Ascending aorta (tissue), 2 donors: Measurements from ENCODE around the gene ACVR2B. TPM values are rescaled to one million over a fixed set of nuclear protein-coding genes. Genes with fewer than 3 reads are reported as not detected.

Experiments used
- DNase-seq, 2 donors: peaks; one replicate each; pipeline ENCODE4 v3.0.0-alpha.2; 2019; ENCODE audit warnings: low spot score in 2 of 2
- H3K27ac ChIP-seq, 2 donors: fragments of 200-600 bp; sonication (generic); one replicate each; pipeline ENCODE4 v1.5.1; 2016 to 2017; ENCODE audit warnings: mild to moderate bottlenecking in 1 of 2
- H3K27me3 ChIP-seq: fragments of 200-600 bp; sonication (generic); one replicate; pipeline ENCODE4 v1.5.1; 2017
- H3K36me3 ChIP-seq, 2 donors: fragments of 200-600 bp; sonication (generic); one replicate each; pipeline ENCODE4 v1.5.1; 2016
- H3K4me1 ChIP-seq, 2 donors: fragments of 200-600 bp; sonication (generic); one replicate each; pipeline ENCODE4 v1.5.1; 2016 to 2017; ENCODE audit warnings: mild to moderate bottlenecking in 1 of 2
- H3K4me3 ChIP-seq, 2 donors: fragments of 200-600 bp; sonication (generic); one replicate each; pipeline ENCODE4 v1.5.1; 2016 to 2017; ENCODE audit warnings: mild to moderate bottlenecking in 1 of 2
- H3K9me3 ChIP-seq, 2 donors: fragments of 200-600 bp; sonication (generic); one replicate each; pipeline ENCODE4 v1.5.1; 2016
- intact Hi-C: fragments of 100-400 bp; cut with DNase I; formaldehyde crosslinking; loops from one replicate; pipeline ENCODE4 v1.15.1; 2023
- total RNA-seq: library from RNA; depleted of rRNA; stranded (reverse); fragments of >200 nt; gene quantifications from one replicate; pipeline ENCODE4 v1.1.0, GENCODE V29; 2016
- TF ChIP-seq, protein P1 (sequence below), 3 experiments: fragments of 200-600 bp in 2 of 3; fragments of 450-650 bp in 1 of 3; sonication (generic) in 2 of 3; IDR thresholded peaks; one replicate each; pipeline ENCODE4 v1.5.1; 2016 to 2019; ENCODE audit warnings: antibody characterized with exemption in 3 of 3, mild to moderate bottlenecking in 1 of 3, moderate library complexity in 1 of 3

Gene ACVR2B
- total RNA-seq, 1 donor from 2014 or later: 15.2 TPM

DNA sequence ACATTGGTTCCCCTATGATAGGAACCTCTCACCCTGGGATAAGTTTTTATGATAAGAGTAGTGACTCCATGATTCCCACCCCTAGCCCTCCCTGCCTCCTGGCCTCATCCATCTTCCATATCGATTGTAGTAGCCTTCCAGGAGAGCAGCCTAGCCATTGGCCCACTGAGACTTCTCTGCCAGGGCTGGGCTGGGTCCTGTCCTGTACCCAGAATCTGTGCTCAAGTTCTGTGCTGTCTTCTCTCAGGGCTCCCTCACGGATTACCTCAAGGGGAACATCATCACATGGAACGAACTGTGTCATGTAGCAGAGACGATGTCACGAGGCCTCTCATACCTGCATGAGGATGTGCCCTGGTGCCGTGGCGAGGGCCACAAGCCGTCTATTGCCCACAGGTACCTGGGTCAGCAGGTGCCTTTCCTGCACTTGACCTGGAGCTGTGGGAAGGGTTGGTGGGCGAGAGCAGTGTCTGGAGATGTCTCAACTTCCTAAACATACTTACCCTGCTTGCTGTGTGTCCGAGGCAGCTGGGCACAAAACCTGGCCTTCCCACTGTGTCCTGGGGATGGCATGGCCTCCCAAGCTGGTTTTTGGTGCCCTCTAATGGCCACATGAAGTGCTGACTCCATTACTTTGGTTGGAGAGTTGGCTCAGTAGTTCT, 25.9 kb downstream of the ACVR2B start:
- H3K9me3 ChIP-seq: no peaks in the 10 kb centered on the region
- peaks cover 22 to 43% of the 10 kb centered on the region in 2 donors for H3K36me3 ChIP-seq
- peak in 1 of 2 donors; percentile 84 for DNase-seq
- TF ChIP-seq, protein P1, sequence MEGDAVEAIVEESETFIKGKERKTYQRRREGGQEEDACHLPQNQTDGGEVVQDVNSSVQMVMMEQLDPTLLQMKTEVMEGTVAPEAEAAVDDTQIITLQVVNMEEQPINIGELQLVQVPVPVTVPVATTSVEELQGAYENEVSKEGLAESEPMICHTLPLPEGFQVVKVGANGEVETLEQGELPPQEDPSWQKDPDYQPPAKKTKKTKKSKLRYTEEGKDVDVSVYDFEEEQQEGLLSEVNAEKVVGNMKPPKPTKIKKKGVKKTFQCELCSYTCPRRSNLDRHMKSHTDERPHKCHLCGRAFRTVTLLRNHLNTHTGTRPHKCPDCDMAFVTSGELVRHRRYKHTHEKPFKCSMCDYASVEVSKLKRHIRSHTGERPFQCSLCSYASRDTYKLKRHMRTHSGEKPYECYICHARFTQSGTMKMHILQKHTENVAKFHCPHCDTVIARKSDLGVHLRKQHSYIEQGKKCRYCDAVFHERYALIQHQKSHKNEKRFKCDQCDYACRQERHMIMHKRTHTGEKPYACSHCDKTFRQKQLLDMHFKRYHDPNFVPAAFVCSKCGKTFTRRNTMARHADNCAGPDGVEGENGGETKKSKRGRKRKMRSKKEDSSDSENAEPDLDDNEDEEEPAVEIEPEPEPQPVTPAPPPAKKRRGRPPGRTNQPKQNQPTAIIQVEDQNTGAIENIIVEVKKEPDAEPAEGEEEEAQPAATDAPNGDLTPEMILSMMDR (IDR thresholded peaks at IDR 0.05): peak; percentile 62 to 83 (median 78)
- no peak overlapping the region for H3K4me3 ChIP-seq
- no peaks in the 10 kb centered on the region for H3K27me3 ChIP-seq
- H3K27ac ChIP-seq: no peak overlapping the region
- intact Hi-C loops: loop anchor here (1.0 to 5.0 kb wide), 3 partner anchors 27 to 362 kb away; partner anchors contain the start of genes ACVR2B and XYLB
- H3K4me1 ChIP-seq: no peaks in the 10 kb centered on the region

DNA sequence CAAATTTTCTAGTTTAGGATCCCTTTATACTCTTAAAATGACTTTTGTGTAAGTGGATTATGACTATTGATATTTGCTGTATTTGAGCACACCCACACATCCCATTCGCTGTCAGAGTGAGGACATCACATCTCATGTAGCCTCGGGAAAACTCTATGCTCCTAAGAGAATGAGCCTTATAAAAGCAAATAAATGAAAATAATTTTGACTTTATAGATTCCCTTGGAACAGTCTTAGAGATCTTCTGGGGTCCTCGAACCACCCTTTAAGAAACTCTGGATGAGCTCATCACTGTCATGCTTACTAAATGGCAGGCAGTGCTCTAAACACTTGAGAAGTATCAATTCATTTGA, 26.4 kb downstream of the ACVR2B start:
- no peak overlapping the region for H3K4me3 ChIP-seq
- H3K4me1 ChIP-seq: no peaks in the 10 kb centered on the region
- H3K36me3 ChIP-seq: peaks cover 22 to 43% of the 10 kb centered on the region in 2 donors
- H3K27me3 ChIP-seq: no peaks in the 10 kb centered on the region
- H3K9me3 ChIP-seq: no peaks in the 10 kb centered on the region
- DNase-seq: no peak
- H3K27ac ChIP-seq: no peak overlapping the region
- intact Hi-C loops: loop anchor here (2.0 kb wide), 1 partner anchor 27 kb away; the partner anchor contains the start of gene ACVR2B
- TF ChIP-seq, protein P1 (IDR thresholded peaks at IDR 0.05): no peak

DNA sequence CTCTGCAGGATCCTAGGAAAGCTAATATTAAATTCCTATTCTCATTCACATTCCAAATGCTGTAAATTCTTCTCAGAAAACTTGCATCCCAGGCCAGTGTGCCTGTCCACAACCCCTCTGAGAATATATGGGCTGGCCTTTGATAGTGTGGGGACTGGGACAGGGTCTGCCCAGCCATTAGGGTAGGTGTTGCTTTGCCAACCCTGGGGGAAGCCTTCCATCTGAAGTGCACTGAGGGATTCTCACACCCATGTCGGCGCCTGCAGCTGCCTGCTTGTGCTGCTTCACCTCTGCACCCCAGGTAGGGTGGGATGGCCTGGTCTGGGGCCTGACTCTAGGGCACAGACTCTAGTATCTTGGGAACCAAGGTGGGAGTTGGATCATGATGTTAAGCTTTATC, 27.2 kb downstream of the ACVR2B start:
- H3K9me3 ChIP-seq: no peaks in the 10 kb centered on the region
- TF ChIP-seq, protein P1 (IDR thresholded peaks at IDR 0.05): no peak
- peaks cover 22 to 43% of the 10 kb centered on the region in 2 donors for H3K36me3 ChIP-seq
- DNase-seq: no peak
- intact Hi-C loops: loop anchor here (2.0 kb wide), 1 partner anchor 28 kb away; the partner anchor contains the start of gene ACVR2B
- H3K27ac ChIP-seq: no peak overlapping the region
- H3K4me3 ChIP-seq: no peak overlapping the region
- H3K4me1 ChIP-seq: no peaks in the 10 kb centered on the region
- H3K27me3 ChIP-seq: no peaks in the 10 kb centered on the region

DNA sequence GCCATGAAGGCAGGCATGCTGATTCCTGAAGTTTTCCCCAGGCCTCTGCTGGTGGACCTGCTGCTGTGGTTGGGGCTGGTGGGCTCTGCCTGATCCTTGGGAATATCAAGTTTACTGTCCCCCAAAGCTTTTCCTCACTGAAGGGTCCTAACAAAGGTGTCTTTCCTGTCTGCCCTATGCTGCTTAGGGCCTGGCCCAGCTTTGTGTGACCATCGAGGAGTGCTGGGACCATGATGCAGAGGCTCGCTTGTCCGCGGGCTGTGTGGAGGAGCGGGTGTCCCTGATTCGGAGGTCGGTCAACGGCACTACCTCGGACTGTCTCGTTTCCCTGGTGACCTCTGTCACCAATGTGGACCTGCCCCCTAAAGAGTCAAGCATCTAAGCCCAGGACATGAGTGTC, 29.3 kb downstream of the ACVR2B start:
- no peak overlapping the region for H3K27ac ChIP-seq
- intact Hi-C loops: no loop called here
- no peaks in the 10 kb centered on the region for H3K9me3 ChIP-seq
- peaks cover 22 to 43% of the 10 kb centered on the region in 2 donors for H3K36me3 ChIP-seq
- H3K4me3 ChIP-seq: no peak overlapping the region
- no peaks in the 10 kb centered on the region for H3K4me1 ChIP-seq
- TF ChIP-seq, protein P1 (IDR thresholded peaks at IDR 0.05): no peak
- no peak for DNase-seq
- no peaks in the 10 kb centered on the region for H3K27me3 ChIP-seq

DNA sequence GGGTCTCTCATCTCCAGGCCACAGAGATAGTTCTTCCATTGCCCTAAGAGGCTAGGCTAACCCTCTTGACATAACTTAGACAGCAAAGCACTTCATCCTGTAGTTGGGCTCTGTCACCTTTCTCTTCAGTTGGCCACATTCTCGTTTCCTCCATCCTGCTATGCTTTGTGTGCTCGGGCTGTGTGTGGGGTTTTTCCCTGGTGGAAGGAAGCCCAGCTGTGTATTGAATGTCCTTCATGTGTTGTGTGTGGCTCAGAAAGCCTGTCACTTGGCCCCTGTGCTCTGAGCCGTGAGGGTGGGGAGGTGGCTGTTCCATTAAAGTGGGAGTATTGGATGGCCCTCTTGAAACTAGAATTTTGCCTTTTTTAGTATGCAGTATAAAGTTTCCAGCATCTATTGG, 33.6 kb downstream of the ACVR2B start:
- intact Hi-C loops: no loop called here
- H3K4me1 ChIP-seq: no peaks in the 10 kb centered on the region
- H3K36me3 ChIP-seq: peaks cover 9 to 16% of the 10 kb centered on the region in 2 donors
- H3K27ac ChIP-seq: no peak overlapping the region
- TF ChIP-seq, protein P1 (IDR thresholded peaks at IDR 0.05): no peak
- DNase-seq: no peak
- no peaks in the 10 kb centered on the region for H3K27me3 ChIP-seq
- no peak overlapping the region for H3K4me3 ChIP-seq
- H3K9me3 ChIP-seq: no peaks in the 10 kb centered on the region
